Lower leg skin (tissue), 3 donors: ENCODE data around the gene SCAF8.

Experiments
- POLR2A ChIP-seq, 2 donors: fragments of 450-650 bp; IDR thresholded peaks; one replicate each; pipeline ENCODE4 v1.6.1; 2016 to 2017; ENCODE audit warnings: antibody characterized with exemption in 2 of 2, mild to moderate bottlenecking in 1 of 2, moderate library complexity in 1 of 2
- TF ChIP-seq, protein P1 (sequence below), 3 donors: fragments of 450-650 bp; IDR thresholded peaks; one replicate each; pipeline ENCODE4 v1.5.1; 2016; ENCODE audit warnings: antibody characterized with exemption in 3 of 3, mild to moderate bottlenecking in 3 of 3, moderate library complexity in 2 of 3

DNA sequence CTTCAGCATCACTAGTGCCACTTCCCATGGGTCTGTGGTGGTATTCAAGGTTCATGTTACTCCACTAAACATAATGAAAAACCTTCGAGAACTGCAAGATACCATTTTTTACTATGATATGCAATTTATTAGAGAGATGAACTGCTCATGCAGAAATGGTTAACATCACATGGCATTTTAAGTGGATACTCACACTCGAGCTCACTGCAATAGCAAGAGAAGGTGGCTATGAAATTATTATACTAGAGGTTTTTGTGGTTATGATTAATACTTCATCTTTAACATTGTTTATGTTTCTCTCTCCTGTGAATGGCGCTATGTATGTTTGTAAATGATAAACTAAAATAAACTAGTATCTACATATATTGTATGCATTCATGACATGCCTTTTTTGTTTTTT is 35.1 kb downstream of the SCAF8 start:
- TF ChIP-seq POLR2A (IDR thresholded peaks at IDR 0.05) = no peak
- TF ChIP-seq, protein P1, sequence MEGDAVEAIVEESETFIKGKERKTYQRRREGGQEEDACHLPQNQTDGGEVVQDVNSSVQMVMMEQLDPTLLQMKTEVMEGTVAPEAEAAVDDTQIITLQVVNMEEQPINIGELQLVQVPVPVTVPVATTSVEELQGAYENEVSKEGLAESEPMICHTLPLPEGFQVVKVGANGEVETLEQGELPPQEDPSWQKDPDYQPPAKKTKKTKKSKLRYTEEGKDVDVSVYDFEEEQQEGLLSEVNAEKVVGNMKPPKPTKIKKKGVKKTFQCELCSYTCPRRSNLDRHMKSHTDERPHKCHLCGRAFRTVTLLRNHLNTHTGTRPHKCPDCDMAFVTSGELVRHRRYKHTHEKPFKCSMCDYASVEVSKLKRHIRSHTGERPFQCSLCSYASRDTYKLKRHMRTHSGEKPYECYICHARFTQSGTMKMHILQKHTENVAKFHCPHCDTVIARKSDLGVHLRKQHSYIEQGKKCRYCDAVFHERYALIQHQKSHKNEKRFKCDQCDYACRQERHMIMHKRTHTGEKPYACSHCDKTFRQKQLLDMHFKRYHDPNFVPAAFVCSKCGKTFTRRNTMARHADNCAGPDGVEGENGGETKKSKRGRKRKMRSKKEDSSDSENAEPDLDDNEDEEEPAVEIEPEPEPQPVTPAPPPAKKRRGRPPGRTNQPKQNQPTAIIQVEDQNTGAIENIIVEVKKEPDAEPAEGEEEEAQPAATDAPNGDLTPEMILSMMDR (IDR thresholded peaks at IDR 0.05) = no peak
